ENCODE measurements around the gene C1QTNF9. TPM values are rescaled to one million over a fixed set of nuclear protein-coding genes. Genes with fewer than 3 reads are reported as not detected.
"Not testable (repeated sequence)": the region's sequence is repeated elsewhere in the genome, so short reads cannot be mapped to it uniquely, and the experiment has no call there.

Gene C1QTNF9
- total RNA-seq, 1 donor from 2014 or later, result 0.18 TPM

DNA sequence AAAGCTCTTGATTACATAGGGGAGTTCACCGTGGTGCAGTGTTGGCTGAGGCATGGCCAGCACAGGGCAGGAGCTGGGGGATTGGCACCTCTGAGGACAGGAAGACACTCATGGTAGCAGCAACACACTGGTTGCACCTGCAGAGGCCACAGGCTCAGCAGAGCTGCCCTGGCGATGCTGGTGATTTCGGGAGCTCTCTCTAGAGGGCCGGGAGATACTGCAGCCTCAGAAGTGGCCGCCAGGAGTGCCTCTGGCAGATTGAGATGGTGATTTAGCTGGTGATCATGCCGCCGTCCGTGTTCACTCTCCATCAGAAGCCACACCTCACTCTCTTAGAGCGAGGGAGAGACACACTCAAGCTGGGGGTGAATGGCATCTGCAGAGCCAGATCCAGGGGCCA, 49.9 kb downstream of the C1QTNF9 start:
- not testable (repeated sequence) for DNase-seq (ENCODE audit: low spot score); ATAC-seq

DNA sequence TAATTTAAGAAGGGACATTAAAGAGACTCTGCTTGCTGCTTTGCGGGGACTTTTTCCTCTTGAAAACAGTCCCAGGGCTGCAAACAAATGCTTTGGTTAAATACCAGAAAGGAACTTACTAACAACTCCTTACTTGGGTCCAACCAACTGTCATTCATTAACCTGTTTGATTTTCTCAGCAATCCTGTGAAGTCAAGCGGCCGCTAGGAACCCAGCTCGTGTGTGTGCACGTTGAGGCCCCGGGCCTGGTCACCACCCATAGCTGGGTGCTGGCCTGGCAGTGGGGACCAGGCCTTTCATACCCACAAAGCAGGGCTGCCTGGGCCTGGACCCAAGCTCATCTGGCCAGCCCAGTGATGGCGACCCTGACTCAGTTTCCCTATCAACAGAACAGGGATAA, 50.7 kb downstream of the C1QTNF9 start:
- no peak for DNase-seq (ENCODE audit: low spot score)

DNA sequence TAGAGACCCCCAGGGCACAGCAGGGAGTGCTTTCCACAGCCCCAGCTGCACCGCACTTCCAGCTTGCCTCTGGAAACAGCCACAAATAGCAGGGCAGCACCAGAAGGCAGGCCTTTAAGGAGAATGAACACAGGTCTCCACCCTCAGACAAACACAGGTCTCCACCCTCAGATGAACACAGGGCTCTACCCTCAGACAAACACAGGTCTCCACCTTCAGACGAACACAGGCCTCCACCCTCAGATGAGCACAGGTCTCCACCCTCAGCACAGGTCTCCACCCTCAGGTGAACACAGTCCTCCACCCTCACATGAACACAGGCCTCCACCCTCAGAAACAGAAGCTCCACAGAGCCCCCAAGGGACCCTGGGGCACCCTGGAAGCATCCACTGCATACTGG, 51.7 kb downstream of the C1QTNF9 start:
- ATAC-seq (no peak), DNase-seq (ENCODE audit: low spot score) (no peak)

More for the DNA sequence above, 50.7 kb downstream of the C1QTNF9 start:
- ATAC-seq, result no peak

DNA sequence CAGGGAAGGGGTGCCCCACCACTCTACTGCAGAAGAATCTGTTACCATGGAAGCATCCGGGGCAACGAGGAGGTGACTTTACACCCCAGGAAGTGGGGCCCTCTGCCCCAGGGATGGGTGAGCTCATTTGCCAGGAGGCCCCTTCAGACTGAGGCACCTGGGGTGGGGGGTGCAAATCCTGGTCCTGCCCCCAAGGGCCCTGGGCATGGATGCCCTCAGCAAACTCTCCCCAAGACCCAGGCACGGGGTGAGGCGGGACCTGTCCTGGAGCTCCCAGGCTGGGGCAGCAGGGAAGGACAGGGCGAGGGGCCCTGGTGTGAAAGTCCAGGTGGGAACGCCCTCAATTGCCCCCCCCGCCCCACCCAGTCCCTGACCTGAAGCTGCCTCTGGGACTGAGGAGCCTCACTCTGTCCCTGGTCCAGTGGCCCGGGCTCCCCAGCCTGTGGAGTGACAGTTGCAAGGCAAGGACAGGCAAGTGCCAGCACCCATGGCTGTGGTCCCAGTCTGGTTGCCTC, 52.5 kb downstream of the C1QTNF9 start:
- ATAC-seq, result no peak
- DNase-seq (ENCODE audit: low spot score), result no peak

DNA sequence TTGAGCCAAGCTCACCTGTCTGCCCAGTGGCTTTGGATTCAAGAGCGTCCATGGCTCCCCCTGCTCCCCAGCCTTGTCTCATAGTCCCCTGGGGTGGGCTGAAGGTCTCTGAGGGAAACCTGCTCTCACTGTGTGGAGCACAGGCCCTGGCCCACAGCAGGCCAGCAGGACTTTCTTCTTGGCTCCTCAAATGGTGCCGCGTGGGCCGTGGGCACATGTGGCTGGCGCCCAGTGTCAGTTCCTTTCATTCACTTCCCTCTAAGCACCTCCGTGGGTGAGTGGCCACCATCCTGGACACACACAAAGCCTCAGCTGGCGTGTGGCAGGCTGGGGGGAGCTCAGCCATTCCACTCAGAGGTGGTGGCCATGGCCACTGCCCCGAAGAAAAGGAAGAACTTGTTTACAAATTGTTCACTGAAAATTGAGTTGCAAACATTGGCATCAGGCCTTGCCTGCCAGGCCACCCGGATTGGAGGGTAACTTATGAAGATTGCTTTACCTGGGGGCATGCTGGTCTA, 53.1 kb downstream of the C1QTNF9 start:
- ATAC-seq (no peak), DNase-seq (ENCODE audit: low spot score) (no peak)

DNA sequence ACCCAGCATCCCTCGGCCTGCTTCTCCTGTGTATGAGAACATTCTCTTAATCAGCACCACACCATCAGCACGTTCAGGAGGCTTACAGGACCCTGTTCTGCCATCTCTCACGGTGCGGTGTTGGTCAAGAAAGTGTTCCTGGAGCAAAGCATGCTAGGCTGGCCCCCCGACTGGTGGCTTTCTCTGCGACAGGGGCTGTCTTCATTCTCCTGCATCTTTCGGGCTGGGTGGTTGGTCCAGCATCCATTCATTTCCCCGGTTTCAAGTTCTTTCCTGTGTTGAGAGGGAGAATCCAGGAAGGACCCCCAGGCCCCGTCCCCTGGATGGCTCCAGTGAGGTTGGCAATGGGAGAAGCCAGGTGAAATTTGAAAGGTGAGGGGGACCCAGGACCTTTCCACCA, 55.8 kb downstream of the C1QTNF9 start:
- DNase-seq (ENCODE audit: low spot score) (no peak), ATAC-seq (no peak)

DNA sequence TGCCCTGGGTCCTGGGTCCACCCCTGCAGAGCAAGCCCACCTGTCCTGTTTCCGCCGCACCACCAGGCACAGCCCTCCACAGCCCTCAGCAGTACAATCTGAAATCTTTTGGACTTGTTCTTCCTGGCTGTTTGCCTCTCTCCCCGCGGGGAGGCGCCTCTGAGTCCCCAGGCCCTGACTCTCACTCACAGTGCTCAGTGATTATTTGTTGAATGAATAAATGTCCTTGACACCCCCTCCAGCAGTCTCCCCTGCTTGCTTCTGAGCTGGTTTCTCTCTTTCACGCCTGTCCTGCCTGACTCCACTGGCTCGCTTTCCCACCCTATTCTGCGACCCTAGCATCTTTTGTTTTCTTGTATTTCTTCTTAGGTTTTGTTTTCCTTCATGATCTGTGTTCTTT, 56.9 kb downstream of the C1QTNF9 start:
- DNase-seq (ENCODE audit: low spot score); ATAC-seq: not testable (repeated sequence)

DNA sequence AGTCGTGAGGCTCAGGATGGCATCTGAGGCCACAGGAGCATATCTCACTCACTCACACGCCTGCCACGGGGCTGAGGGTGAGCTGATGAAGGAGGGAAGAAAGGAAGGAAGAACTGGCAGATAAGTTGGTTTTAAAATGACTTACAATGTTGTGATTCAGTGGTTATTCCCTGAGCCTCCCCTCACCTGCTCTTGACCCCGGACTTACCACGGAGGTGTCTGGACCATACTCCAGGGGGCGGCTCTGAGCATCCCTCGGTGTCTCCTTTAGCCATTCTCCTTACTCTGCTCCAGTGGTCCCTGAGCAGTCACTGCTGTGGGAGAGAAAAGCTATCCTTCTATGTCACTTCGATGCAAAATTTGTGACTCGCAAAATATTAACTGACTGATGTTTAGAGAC, 61.9 kb downstream of the C1QTNF9 start:
- not testable (repeated sequence) for ATAC-seq; DNase-seq (ENCODE audit: low spot score)

Other genes with a start within 250 kb of the C1QTNF9 start
- 24.7 TPM for gene SPATA13, start 148.9 kb upstream of the C1QTNF9 start, total RNA-seq
- 23.1 TPM for gene PARP4, start 203.2 kb downstream of the C1QTNF9 start, total RNA-seq

Measured in left lobe of liver (tissue), 2 donors.